ENCODE data around the gene CLK2. TPM values are rescaled to one million over a fixed set of nuclear protein-coding genes. Genes with fewer than 3 reads are reported as not detected.

The CLK2 gene
- total and polyA plus RNA-seq, 2 of the 8 experiments (the other 6 are each of a cell fraction or from before 2014, with no cell fraction given) = 62.2 to 76.0 TPM

DNA sequence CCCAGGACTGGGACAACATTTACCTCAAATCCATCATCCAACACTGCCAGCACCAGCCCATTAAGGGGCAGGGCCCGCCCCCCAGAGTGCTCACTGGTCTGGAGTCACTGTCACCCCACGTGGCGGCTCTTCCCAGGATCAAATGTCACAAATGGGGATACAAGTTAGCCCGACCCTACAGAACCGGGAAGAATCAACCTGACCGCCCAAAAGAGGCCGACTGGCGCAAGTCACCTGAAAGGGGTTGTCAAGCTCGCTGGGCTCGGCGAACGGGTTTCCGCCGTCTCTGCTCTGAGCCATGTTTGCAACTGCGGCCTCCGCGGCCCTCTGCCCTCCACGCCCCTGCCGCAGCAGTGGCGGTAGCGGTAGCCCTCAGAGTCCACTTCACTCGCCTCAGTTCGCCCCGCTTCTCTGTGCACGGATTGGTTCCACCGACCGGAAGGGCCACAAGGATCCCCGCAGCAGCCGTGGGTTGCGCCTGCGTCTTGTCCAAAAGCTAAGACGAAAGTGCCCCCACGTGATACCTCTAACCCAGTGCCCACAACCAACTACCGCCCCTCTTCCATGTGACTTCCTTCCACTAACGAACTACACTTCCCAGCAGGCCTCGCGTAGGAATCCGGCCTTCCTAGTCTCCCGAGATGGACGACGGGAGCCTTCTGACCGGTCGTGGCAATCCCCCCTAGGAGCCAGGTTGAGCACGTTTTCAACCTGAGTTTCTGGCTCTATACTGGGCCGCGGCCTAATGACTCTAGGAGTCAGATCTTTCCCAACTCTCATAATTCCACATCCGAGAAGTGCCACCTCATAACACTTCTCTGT lies 11.2 kb downstream of the CLK2 start, which contains the start of gene SCAMP3 (continued):
- peak; percentile 100 for TF ChIP-seq SAP30 (IDR thresholded peaks at IDR 0.05; ENCODE audit: insufficient read depth, insufficient replicate concordance, low read length)
- peak; percentile 64 for TF ChIP-seq ASH2L (IDR thresholded peaks at IDR 0.05; ENCODE audit: low read length)
- TF ChIP-seq, protein P1, sequence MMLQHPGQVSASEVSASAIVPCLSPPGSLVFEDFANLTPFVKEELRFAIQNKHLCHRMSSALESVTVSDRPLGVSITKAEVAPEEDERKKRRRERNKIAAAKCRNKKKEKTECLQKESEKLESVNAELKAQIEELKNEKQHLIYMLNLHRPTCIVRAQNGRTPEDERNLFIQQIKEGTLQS (IDR thresholded peaks at IDR 0.05; ENCODE audit: insufficient read depth, low read depth, low read length) = peak; percentile 78
- TF ChIP-seq POLR2A (IDR thresholded peaks at IDR 0.05; ENCODE audit: control extremely low read depth in 1 of 2, low read depth in 2 of 2, low read length in 2 of 2) = peak; percentile 59 to 94
- no peak for TF ChIP-seq MAFK (IDR thresholded peaks at IDR 0.05; ENCODE audit: low read depth, low read length)
- TF ChIP-seq CHD2 (IDR thresholded peaks at IDR 0.05; ENCODE audit: low read length) = peak; percentile 96
- no peak for TF ChIP-seq HDAC6 (IDR thresholded peaks at IDR 0.05; ENCODE audit: low read depth, low read length)
- TF ChIP-seq BCL11A (IDR thresholded peaks at IDR 0.05; ENCODE audit: low read depth in 2 of 2, low read length in 2 of 2) = no peak
- peak; percentile 49 for TF ChIP-seq NRF1 (IDR thresholded peaks at IDR 0.05; ENCODE audit: low read depth, low read length)
- TF ChIP-seq EZH2 (IDR thresholded peaks at IDR 0.05; ENCODE audit: low read depth, low read length, severe bottlenecking) = no peak

Data from H1 (cell line).